OCI-M1 (cell line): ENCODE data around the gene PHEX.
"Not testable (repeated sequence)": the region's sequence is repeated elsewhere in the genome, so short reads cannot be mapped to it uniquely, and the experiment has no call there.

Experiments
- DNase-seq: peaks from one replicate; lab custom pipeline; 2025; lab: John Stamatoyannopoulos, UW

PHEX gene

DNA sequence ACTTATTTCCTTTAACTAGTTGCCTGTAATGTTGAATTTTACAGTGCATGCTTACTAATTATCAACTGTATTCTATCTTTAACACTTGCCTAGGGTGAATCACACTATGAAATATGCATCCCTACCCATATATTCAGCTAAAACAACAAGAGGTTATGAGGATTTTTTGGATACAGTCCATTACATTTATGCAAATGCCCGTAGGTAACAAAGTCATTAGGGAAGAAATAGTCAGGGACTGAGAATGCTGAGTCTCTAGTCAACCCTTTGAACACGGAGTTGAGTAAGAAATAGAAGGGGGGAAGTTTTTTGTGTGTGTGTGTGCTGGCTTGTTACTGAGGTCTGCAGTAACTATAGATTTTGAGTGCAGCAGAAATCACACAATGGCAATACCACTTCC is 214.5 kb downstream of the PHEX start:
- DNase-seq = no peak

DNA sequence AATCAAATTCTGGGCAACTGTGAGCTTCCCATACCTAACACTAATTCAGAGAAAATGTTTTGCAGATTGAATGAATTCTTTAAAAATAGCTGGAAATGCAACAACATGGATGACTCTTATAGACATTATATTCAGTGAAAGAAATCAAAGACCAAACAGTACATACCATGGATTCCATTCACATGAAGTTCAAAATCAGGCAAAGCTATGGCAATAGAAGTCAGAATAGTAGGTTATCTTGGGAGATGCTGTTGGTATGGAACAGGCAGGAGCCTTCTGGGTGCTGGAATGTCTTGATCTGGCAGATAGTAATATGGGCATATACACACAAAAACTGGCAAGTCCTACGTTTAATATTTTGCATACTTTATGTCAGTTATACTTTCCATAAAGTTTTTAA is 215.0 kb downstream of the PHEX start:
- DNase-seq = no peak

DNA sequence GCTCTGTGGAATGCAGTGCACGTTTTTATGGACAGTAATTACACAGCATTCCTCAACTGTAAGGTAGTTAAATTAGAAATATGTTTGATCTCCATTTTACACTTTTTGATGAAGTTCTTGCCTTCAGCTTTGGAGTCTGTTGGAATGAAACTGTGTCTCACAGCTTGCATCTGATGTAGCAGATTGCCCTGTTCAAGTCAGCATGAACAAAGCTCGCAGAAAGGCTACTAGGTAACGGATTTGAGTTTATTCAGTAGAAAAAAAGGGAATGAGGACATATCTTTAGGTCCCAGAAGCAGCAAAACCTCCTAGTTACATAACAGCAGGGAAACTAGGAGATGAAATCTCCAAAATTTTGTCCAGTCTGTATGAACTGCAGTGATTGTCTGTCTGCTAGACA is 216.3 kb downstream of the PHEX start:
- no peak for DNase-seq

DNA sequence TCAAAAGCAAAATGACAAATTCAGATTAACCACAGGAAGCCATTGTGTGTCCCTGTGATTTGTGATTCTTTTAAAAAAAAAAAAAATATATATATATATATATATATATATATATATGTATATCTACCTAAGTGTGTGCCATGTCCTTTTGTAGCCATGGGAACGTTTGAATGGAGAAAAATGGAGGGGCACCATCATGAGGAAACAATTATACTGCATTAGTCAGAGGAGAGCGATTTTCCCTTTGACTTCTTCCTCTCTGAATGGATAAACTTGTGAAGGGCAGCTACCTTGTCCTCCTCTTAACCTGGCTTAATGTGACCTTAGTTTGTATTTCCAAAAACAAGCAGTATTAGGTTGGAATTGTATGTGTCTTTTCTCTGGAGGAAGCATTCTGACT is 217.2 kb downstream of the PHEX start:
- no peak for DNase-seq

DNA sequence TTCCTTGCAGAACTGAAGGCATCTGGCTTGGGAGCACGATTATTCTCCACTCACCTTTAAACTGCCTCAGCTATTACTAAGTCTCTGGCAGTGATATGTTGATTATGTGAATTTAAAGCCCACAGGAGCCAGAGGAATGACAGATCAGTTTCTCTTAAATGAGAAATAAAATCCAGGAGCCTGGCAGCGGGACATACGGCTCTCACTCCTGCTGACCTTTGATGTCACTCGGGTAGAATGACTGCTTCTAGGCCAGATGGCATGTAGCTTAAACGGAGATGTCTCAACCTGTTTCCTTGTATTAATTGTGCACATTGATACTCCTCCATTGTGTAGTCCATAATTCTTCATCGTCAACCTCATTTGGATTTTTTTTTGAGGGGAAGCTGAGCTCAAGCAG is 236.6 kb downstream of the PHEX start:
- no peak for DNase-seq

DNA sequence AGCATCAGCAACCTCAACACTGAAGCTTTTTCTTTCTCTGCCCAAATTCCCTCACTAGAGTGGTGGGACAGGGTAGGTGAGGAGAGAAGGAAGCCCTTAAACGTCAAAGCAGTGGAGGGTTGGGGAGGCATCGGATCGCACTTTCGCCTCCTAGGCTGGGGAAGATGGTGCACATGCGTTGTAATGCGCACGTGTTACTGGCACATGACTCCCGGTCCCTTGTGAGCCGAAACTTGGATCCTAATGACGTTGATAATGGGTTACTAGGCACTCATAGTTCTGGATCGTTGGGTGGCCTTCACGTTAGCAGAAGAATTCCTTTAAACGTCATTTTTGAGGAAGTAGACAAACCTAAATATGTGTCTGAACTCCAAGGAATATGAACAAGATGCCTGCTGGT is 240.5 kb downstream of the PHEX start, which contains the start of gene CBLL2:
TSS of gene CBLL2 (plus strand) at position 301 of the 400 bp plus-strand sequence. CDS start at position 380, 79 bp downstream.
- no peak for DNase-seq

DNA sequence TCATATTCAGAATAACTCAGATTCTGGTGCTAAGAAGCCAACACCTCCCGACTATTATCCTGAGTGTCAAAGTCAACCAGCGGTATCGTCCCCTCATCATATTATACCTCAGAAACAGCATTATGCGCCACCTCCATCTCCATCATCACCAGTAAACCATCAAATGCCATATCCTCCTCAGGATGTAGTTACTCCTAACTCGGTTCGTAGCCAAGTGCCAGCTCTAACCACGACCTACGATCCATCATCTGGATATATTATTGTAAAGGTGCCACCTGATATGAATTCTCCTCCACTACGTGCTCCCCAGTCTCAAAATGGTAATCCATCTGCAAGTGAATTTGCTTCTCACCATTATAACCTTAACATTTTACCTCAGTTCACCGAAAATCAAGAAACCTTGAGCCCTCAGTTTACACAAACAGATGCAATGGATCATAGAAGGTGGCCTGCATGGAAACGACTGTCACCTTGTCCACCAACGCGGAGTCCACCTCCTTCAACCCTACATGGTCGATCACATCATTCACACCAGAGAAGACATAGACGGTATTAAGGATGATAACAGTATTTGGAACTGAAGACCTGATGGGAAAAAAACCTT is 241.7 kb downstream of the PHEX start:
- DNase-seq = no peak

DNA sequence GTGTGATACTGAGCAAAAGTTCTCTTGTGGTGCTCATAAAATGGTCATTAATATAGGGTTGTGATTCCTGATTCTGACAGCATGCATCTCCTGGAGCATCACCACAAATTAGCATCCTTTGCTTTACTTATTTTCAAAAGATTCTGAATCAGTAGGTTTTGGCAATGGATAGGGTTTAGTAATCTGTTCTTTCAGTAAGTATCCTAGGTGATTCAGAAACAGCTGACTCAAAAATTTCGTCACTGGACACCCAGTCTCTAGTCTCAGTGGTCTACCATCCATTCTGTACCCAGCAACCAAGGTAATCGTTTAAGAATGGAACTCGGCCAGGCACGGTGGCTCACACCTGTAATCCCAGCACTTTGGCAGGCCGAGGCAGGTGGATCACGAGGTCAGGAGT is 244.7 kb downstream of the PHEX start:
- DNase-seq = no peak

DNA sequence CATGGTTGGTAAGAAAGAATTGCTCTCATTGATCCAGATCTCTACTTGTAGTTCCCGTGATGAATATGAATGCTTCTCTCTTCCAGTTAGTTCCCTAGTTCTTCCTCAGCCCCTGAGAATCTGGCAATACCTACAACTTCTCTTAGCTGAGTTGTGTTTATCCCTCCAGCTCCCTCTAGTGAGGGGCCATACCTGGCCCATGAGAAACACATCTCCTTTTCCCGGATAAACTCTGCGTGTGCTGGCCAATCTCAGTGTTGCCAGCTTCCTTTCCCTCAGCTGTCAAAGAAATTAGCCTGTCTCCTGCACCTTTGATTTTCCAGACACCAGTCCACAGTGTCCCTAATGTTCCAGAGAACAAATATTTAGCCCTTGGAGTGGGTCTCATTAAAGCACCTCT is 246.2 kb downstream of the PHEX start:
- no peak for DNase-seq

DNA sequence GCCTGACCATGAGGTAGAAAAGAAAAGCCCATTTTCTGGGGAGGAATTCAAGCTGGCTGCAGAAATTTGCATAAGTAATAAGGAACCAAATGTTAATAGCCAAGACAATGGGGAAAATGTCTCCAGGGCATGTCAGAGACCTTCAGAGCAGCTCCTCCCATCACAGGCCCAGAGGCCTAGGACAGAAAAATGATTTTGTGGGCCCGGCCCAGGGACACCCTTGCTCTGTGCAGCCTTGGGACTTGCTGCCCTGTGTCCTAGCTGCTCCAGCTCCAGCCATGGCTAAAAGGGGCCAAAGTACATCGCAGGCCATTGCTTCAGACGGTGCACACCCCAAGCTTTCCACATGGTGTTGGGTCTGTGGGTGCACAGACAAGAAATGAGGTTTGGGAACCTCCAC is 257.1 kb downstream of the PHEX start:
- DNase-seq = not testable (repeated sequence)

DNA sequence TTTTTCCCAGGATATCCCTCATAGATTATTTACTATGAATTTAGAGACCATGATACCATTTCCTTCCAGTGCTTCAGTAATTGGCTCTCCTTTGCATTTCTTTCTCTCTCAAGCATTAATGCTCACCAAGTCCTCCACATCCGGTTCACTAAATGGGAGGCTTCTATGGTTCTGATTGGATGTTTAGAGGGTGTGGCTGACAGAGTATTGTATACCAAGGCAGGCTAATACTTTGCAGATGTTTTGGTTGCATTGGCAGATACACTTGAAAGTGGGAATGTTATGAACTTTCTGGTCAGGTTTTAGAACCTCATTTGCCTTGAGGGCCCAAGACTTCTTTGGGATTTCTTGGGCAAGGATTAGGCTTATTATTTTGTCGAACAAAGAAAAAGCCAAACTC is 264.7 kb downstream of the PHEX start:
- no peak for DNase-seq

DNA sequence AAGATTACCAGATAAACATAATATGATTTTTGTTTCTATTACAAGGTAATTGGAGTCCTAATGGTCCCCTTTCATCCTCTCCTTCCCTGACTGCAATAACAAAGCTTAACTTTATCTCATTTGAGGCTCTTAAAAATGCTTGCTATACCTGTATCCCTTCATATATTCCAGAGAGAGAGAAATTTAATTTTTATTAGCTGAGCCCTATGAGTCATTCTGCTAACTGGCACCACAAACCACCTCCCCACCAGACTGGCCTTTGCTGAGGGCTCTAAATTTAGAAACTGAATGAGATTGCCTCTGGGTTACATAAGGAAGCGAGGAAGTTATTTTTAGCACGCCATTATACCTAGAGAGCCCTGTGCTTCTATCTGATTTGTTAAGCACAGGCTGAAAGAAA is 268.0 kb downstream of the PHEX start:
- peak; percentile 66 for DNase-seq
